GM21526 (cell line): ENCODE data around the gene ANKRD17.
"Not testable (repeated sequence)": the region's sequence is repeated elsewhere in the genome, so short reads cannot be mapped to it uniquely, and the experiment has no call there.

Experiments
- ATAC-seq: cut with Tn5 transposase; IDR thresholded peaks from one replicate; pipeline ENCODE4 v1.9.1; 2021; ENCODE audit warnings: moderate library complexity; ENCODE audit not compliant: unreplicated experiment, low FRiP score

The ANKRD17 gene

GRCh38 chr4:73258686-73259570 lies at the start of gene ANKRD17:
Gene ANKRD17, minus strand, starts transcription at chr4:73258798. Its CDS starts 130 bp downstream, at chr4:73258668.
- ATAC-seq: peak; percentile 83

GRCh38 chr4:73308286-73308685 lies 49.7 kb upstream of the ANKRD17 start:
- peak; percentile 63 for ATAC-seq

- no peak for ATAC-seq
Measured at GRCh38 chr4:73303711-73304110, 45.1 kb upstream of the ANKRD17 start.

GRCh38 chr4:73299548-73300280 lies 41.1 kb upstream of the ANKRD17 start:
- ATAC-seq: no peak

- ATAC-seq: not testable (repeated sequence)
Measured at GRCh38 chr4:73292661-73293060, 34.1 kb upstream of the ANKRD17 start.

GRCh38 chr4:73281982-73282381 lies 23.4 kb upstream of the ANKRD17 start:
- no peak for ATAC-seq

- no peak for ATAC-seq
Measured at GRCh38 chr4:73281396-73281795, 22.8 kb upstream of the ANKRD17 start.

GRCh38 chr4:73277201-73277600 lies 18.6 kb upstream of the ANKRD17 start:
- no peak for ATAC-seq

GRCh38 chr4:73275318-73275654 lies 16.7 kb upstream of the ANKRD17 start:
- ATAC-seq: no peak

GRCh38 chr4:73272816-73273215 lies 14.2 kb upstream of the ANKRD17 start:
- ATAC-seq: no peak

- no peak for ATAC-seq
Measured at GRCh38 chr4:73267050-73267449, 8.5 kb upstream of the ANKRD17 start.

GRCh38 chr4:73259571-73260090 lies 1.0 kb upstream of the ANKRD17 start:
- ATAC-seq: peak; percentile 11

GRCh38 chr4:73258436-73258685 lies 237 bp downstream of the ANKRD17 start:
- ATAC-seq: peak; percentile 23

- peak; percentile 8 for ATAC-seq
Measured at GRCh38 chr4:73257651-73258435, 755 bp downstream of the ANKRD17 start.

GRCh38 chr4:73257234-73257633 lies 1.4 kb downstream of the ANKRD17 start:
- ATAC-seq: no peak

GRCh38 chr4:73255847-73256246 lies 2.8 kb downstream of the ANKRD17 start:
- ATAC-seq: not testable (repeated sequence)

GRCh38 chr4:73252001-73252400 lies 6.6 kb downstream of the ANKRD17 start:
- no peak for ATAC-seq

- no peak for ATAC-seq
Measured at GRCh38 chr4:73251384-73251783, 7.2 kb downstream of the ANKRD17 start.

GRCh38 chr4:73250642-73251041 lies 8.0 kb downstream of the ANKRD17 start:
- no peak for ATAC-seq

- no peak for ATAC-seq
Measured at GRCh38 chr4:73248821-73249220, 9.8 kb downstream of the ANKRD17 start.

GRCh38 chr4:73248416-73248815 lies 10.2 kb downstream of the ANKRD17 start:
- ATAC-seq: no peak
